GM20000 (cell line): ENCODE measurements around the gene GPNMB.
"Not testable (repeated sequence)": the region's sequence is repeated elsewhere in the genome, so short reads cannot be mapped to it uniquely, and the experiment has no call there.

Experiments
- DNase-seq: peaks from one replicate; pipeline ENCODE4 v3.0.0; 2012; ENCODE audit warnings: low spot score
- CTCF ChIP-seq: IDR thresholded peaks from 2 replicates; pipeline ENCODE4 v1.5.1; 2012; ENCODE audit warnings: mild to moderate bottlenecking, control low read depth; ENCODE audit errors: extremely low read depth, missing control alignments

GPNMB gene

GRCh38 chr7:23214938-23215337 lies 31.6 kb upstream of the GPNMB start:
- DNase-seq = no peak
- no peak for TF ChIP-seq CTCF

- TF ChIP-seq CTCF = no peak
- DNase-seq = no peak
Measured at GRCh38 chr7:23216021-23216420, 30.6 kb upstream of the GPNMB start.

GRCh38 chr7:23218196-23218595 lies 28.4 kb upstream of the GPNMB start:
- no peak for TF ChIP-seq CTCF
- no peak for DNase-seq

GRCh38 chr7:23220690-23221305 lies 25.8 kb upstream of the GPNMB start:
- no peak for TF ChIP-seq CTCF
- no peak for DNase-seq

- DNase-seq = no peak
- TF ChIP-seq CTCF = no peak
Measured at GRCh38 chr7:23222439-23223030, 24.0 kb upstream of the GPNMB start.

GRCh38 chr7:23224364-23224763 lies 22.2 kb upstream of the GPNMB start:
- not testable (repeated sequence) for DNase-seq

GRCh38 chr7:23226844-23227450 lies 19.6 kb upstream of the GPNMB start:
- no peak for DNase-seq
- TF ChIP-seq CTCF = no peak

GRCh38 chr7:23228412-23228811 lies 18.2 kb upstream of the GPNMB start:
- no peak for TF ChIP-seq CTCF

More at GRCh38 chr7:23228412-23228811, 18.2 kb upstream of the GPNMB start:
- DNase-seq = no peak
